Measurements from ENCODE around the gene SLC12A8. TPM values are rescaled to one million over a fixed set of nuclear protein-coding genes. Genes with fewer than 3 reads are reported as not detected.

The SLC12A8 gene
- total and polyA plus RNA-seq, 2 experiments from 2014 or later = 6.9 to 15.9 TPM

- Histone ChIP-seq H3K79me2 (replicated peaks; ENCODE audit: insufficient read depth) (0 out of 2 replicates have a peak, but pooled peaks cover 4% of the 10 kb centered on the region), H3K4me1 (ENCODE audit: insufficient read depth) (no peaks in the 10 kb centered on the region), H3K4me3 (no peak overlapping the region), H3K4me2 (no peak overlapping the region), H3K27me3 (ENCODE audit: insufficient read depth) (no peaks in the 10 kb centered on the region), H3K36me3 (ENCODE audit: insufficient read depth) (no peaks in the 10 kb centered on the region), H3K9me2 (ENCODE audit: insufficient read depth) (no peaks in the 10 kb centered on the region), H2AFZ (no peak overlapping the region), H3K27ac (ENCODE audit: low read depth) (no peak overlapping the region), H3F3A (replicated peaks; ENCODE audit: low read depth) (no peaks in the 10 kb centered on the region), H4K20me1 (replicated peaks; ENCODE audit: insufficient read depth) (no peaks in the 10 kb centered on the region)
- peak overlapping the region; percentile 9; the same call in 1 of the 2 replicates for H3K27ac Mint-ChIP-seq
- no peaks in the 10 kb centered on the region for H3K36me3 Mint-ChIP-seq (ENCODE audit: low read depth)
- no peak overlapping the region for H3K4me3 Mint-ChIP-seq
- H3K9me3 Mint-ChIP-seq = no peaks in the 10 kb centered on the region
- DNase-seq (ENCODE audit: low spot score) (no peak), ATAC-seq (no peak)
- no peaks in the 10 kb centered on the region for H3K27me3 Mint-ChIP-seq (ENCODE audit: insufficient read depth, low read depth, poor library complexity)
- TF ChIP-seq POLR2AphosphoS5 (IDR thresholded peaks at IDR 0.05; ENCODE audit: low read depth) = no peak
- no peak for TF ChIP-seq REST (IDR thresholded peaks at IDR 0.05; ENCODE audit: unreplicated experiment)
- TF ChIP-seq CREB1 (CRISPR knock-in tag; IDR thresholded peaks at IDR 0.05; ENCODE audit: low read depth) = no peak
- no peak for TF ChIP-seq STAT1 (IDR thresholded peaks at IDR 0.05; ENCODE audit: unreplicated experiment)
- no peak for TF ChIP-seq EZH2 (IDR thresholded peaks at IDR 0.05; ENCODE audit: low read depth, unreplicated experiment)
- no peak for TF ChIP-seq NANOG (IDR thresholded peaks at IDR 0.05; ENCODE audit: borderline replicate concordance)
- TF ChIP-seq ZNF114 (CRISPR knock-in tag; IDR thresholded peaks at IDR 0.05) = no peak
- TF ChIP-seq ZNF331 (CRISPR knock-in tag; IDR thresholded peaks at IDR 0.05; ENCODE audit: low read depth) = no peak
- TF ChIP-seq CTCF (conservative IDR thresholded peaks at IDR 0.05; ENCODE audit: low read depth in 2 of 2) = no peak
- no peak for TF ChIP-seq ZNF462 (CRISPR knock-in tag; IDR thresholded peaks at IDR 0.05)
- no peak for TF ChIP-seq JUNB (IDR thresholded peaks at IDR 0.05; ENCODE audit: unreplicated experiment)
- TF ChIP-seq ETS1 (IDR thresholded peaks at IDR 0.05) = no peak
- TF ChIP-seq EZH2phosphoT487 (IDR thresholded peaks at IDR 0.05; ENCODE audit: unreplicated experiment) = no peak
- peaks cover 9% of the 10 kb centered on the region; the same call in 2 of the 3 replicates for H3K4me1 Mint-ChIP-seq
These were observed 26.7 kb upstream of the SLC12A8 start for GRCh38 chr3:125239266-125239665.
